HepG2 (cell line): Measurements from ENCODE around the gene TSGA10IP. TPM values are rescaled to one million over a fixed set of nuclear protein-coding genes. Genes with fewer than 3 reads are reported as not detected.

Source experiments
- CAMTA2 ChIP-seq: sonication (generic); formaldehyde crosslinking; IDR thresholded peaks from 2 replicates; pipeline ENCODE4 v1.4.0; 2020; ENCODE audit warnings: mild to moderate bottlenecking, missing genetic modification reagents, borderline replicate concordance
- CEBPG ChIP-seq: IDR thresholded peaks from 2 replicates; pipeline ENCODE4 v1.6.1; 2016
- DMAP1 ChIP-seq: IDR thresholded peaks from 2 replicates; pipeline ENCODE4 v1.6.1; 2016
- NONO ChIP-seq, 2 experiments: fragments of 450-650 bp in 1 of 2; sonication (generic) in 1 of 2; formaldehyde crosslinking in 1 of 2; IDR thresholded peaks in 1 of 2; conservative IDR thresholded peaks in 1 of 2; 2 replicates each; pipeline versions ENCODE4 v1.6.1 to v1.8.0; 2017 to 2022; ENCODE audit warnings: mild to moderate bottlenecking in 1 of 2, missing genetic modification reagents in 1 of 2, moderate library complexity in 1 of 2
- SP1 ChIP-seq, 2 experiments: fragments of 450-650 bp in 1 of 2; sonication (generic) in 1 of 2; formaldehyde crosslinking in 1 of 2; IDR thresholded peaks; 2 replicates each; pipeline versions ENCODE4 v1.4.0 to v1.6.1; 2016 to 2020; ENCODE audit warnings: missing genetic modification reagents in 1 of 2
- ZFP37 ChIP-seq: sonication (generic); formaldehyde crosslinking; IDR thresholded peaks from 2 replicates; pipeline ENCODE4 v1.4.0; 2020; ENCODE audit warnings: missing genetic modification reagents, borderline replicate concordance
- ZFX ChIP-seq: sonication (generic); formaldehyde crosslinking; IDR thresholded peaks from 2 replicates; pipeline ENCODE4 v1.4.0; 2020; ENCODE audit warnings: mild to moderate bottlenecking, low read depth, missing genetic modification reagents, moderate library complexity
- ZFYVE20 ChIP-seq: sonication (generic); formaldehyde crosslinking; IDR thresholded peaks from 2 replicates; pipeline ENCODE4 v1.8.0; 2023; ENCODE audit warnings: low read depth, mild to moderate bottlenecking, moderate library complexity, missing genetic modification reagents, borderline replicate concordance
- ZNF367 ChIP-seq: sonication (generic); formaldehyde crosslinking; IDR thresholded peaks from 2 replicates; pipeline ENCODE4 v1.4.0; 2020; ENCODE audit warnings: missing genetic modification reagents, borderline replicate concordance
- polyA plus RNA-seq, 8 experiments: library from polyadenylated mRNA; depleted of rRNA in 3 of 8; stranded (reverse) in 7 of 8; unstranded in 1 of 8; fragments of >200 nt; fragmentation: Illumina TruSeq in 4 of 8; extraction: Trizol in 4 of 8; gene quantifications; 2 replicates each; pipeline versions ENCODE4 v1.2.1 to v1.2.3, GENCODE V29; 2011 to 2016; ENCODE audit warnings: low read depth in 4 of 8, missing spikeins in 1 of 8, mixed read lengths in 1 of 8; ENCODE audit not compliant: insufficient read depth in 1 of 8
- total RNA-seq, 5 experiments: library from RNA; depleted of rRNA; stranded (reverse); fragments of >200 nt; fragmentation: Illumina TruSeq; extraction: Trizol; gene quantifications; 2 replicates each; pipeline ENCODE4 v1.2.3, GENCODE V29; 2016; ENCODE audit warnings: low read depth in 1 of 5
- TF ChIP-seq, protein P1 (sequence below), 2 experiments: IDR thresholded peaks; 2 replicates each; pipeline ENCODE4 v1.6.1; 2011 to 2012; ENCODE audit warnings: low read length in 2 of 2, borderline replicate concordance in 1 of 2, low read depth in 1 of 2, mild to moderate bottlenecking in 1 of 2, moderate library complexity in 1 of 2
- TF ChIP-seq, protein P2 (sequence below): sonication (generic); formaldehyde crosslinking; IDR thresholded peaks from 2 replicates; pipeline ENCODE4 v1.4.0; 2020; ENCODE audit warnings: missing genetic modification reagents
- TF ChIP-seq, protein P3 (sequence below): IDR thresholded peaks from 2 replicates; pipeline ENCODE4 v1.6.1; 2016; ENCODE audit warnings: low read depth
- TF ChIP-seq, protein P4 (sequence below): sonication (generic); formaldehyde crosslinking; IDR thresholded peaks from 2 replicates; pipeline ENCODE4 v1.4.0; 2020; ENCODE audit warnings: mild to moderate bottlenecking, missing genetic modification reagents

The TSGA10IP gene
- total and polyA plus RNA-seq, 2 of the 13 experiments (the other 11 are each of a cell fraction or from before 2014, with no cell fraction given) = not detected

DNA sequence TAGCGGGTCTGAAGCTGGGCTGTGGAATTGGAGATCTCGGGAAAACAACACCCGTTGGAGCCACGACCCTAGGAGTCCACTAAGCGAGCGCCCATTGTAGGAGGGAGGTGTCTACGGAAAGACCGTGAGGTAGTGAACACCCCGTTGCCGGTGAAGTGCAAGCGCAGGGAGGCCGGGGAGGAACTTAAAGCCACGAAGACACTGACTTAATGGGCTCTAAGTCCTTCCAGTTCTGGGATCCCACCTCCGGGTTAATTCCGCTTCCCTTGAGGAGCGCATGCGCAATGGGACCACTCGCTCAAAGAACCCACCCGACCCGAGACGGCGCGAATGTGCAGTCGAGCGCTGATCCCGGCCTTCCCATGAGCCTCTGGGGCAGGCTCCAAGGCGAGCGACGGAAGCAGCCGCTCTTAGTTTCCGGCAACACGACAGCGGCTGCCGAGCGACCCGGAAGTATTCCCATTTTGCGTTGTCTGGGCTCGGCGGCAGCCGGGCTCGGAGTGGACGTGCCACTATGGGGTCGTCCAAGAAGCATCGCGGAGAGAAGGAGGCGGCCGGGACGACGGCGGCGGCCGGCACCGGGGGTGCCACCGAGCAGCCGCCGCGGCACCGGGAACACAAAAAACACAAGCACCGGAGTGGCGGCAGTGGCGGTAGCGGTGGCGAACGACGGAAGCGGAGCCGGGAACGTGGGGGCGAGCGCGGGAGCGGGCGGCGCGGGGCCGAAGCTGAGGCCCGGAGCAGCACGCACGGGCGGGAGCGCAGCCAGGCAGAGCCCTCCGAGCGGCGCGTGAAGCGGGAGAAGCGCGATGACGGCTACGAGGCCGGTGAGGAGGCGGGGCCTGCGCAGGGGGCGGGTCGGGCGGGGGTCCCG, 16.2 kb downstream of the TSGA10IP start, which contains the start of gene SART1 (continued):
- TF ChIP-seq, protein P1, sequence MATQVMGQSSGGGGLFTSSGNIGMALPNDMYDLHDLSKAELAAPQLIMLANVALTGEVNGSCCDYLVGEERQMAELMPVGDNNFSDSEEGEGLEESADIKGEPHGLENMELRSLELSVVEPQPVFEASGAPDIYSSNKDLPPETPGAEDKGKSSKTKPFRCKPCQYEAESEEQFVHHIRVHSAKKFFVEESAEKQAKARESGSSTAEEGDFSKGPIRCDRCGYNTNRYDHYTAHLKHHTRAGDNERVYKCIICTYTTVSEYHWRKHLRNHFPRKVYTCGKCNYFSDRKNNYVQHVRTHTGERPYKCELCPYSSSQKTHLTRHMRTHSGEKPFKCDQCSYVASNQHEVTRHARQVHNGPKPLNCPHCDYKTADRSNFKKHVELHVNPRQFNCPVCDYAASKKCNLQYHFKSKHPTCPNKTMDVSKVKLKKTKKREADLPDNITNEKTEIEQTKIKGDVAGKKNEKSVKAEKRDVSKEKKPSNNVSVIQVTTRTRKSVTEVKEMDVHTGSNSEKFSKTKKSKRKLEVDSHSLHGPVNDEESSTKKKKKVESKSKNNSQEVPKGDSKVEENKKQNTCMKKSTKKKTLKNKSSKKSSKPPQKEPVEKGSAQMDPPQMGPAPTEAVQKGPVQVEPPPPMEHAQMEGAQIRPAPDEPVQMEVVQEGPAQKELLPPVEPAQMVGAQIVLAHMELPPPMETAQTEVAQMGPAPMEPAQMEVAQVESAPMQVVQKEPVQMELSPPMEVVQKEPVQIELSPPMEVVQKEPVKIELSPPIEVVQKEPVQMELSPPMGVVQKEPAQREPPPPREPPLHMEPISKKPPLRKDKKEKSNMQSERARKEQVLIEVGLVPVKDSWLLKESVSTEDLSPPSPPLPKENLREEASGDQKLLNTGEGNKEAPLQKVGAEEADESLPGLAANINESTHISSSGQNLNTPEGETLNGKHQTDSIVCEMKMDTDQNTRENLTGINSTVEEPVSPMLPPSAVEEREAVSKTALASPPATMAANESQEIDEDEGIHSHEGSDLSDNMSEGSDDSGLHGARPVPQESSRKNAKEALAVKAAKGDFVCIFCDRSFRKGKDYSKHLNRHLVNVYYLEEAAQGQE (IDR thresholded peaks at IDR 0.05; ENCODE audit: borderline replicate concordance in 1 of 2, low read depth in 1 of 2, low read length in 2 of 2) = peak in 1 of 2 experiments; percentile 69; a peak in 1 of 4 replicates
- TF ChIP-seq, protein P2, sequence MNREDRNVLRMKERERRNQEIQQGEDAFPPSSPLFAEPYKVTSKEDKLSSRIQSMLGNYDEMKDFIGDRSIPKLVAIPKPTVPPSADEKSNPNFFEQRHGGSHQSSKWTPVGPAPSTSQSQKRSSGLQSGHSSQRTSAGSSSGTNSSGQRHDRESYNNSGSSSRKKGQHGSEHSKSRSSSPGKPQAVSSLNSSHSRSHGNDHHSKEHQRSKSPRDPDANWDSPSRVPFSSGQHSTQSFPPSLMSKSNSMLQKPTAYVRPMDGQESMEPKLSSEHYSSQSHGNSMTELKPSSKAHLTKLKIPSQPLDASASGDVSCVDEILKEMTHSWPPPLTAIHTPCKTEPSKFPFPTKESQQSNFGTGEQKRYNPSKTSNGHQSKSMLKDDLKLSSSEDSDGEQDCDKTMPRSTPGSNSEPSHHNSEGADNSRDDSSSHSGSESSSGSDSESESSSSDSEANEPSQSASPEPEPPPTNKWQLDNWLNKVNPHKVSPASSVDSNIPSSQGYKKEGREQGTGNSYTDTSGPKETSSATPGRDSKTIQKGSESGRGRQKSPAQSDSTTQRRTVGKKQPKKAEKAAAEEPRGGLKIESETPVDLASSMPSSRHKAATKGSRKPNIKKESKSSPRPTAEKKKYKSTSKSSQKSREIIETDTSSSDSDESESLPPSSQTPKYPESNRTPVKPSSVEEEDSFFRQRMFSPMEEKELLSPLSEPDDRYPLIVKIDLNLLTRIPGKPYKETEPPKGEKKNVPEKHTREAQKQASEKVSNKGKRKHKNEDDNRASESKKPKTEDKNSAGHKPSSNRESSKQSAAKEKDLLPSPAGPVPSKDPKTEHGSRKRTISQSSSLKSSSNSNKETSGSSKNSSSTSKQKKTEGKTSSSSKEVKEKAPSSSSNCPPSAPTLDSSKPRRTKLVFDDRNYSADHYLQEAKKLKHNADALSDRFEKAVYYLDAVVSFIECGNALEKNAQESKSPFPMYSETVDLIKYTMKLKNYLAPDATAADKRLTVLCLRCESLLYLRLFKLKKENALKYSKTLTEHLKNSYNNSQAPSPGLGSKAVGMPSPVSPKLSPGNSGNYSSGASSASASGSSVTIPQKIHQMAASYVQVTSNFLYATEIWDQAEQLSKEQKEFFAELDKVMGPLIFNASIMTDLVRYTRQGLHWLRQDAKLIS = no peak
- TF ChIP-seq CEBPG (CRISPR knock-in tag) (peak; percentile 30; the same call in 1 of the 2 replicates), NONO (IDR thresholded peaks at IDR 0.05) (no peak), NONO (CRISPR knock-in tag; conservative IDR thresholded peaks at IDR 0.05) (peak; percentile 92), CAMTA2 (0 out of 2 replicates have a peak, but pooled peaks have one; percentile 74), ZFP37 (CRISPR knock-in tag) (no peak), DMAP1 (CRISPR knock-in tag) (peak; percentile 62; the same call in 1 of the 2 replicates), SP1 (IDR thresholded peaks at IDR 0.05) (no peak), SP1 (CRISPR knock-in tag; IDR thresholded peaks at IDR 0.05) (no peak; the same call in 1 of the 2 replicates), ZFYVE20 (no peak), ZFX (CRISPR knock-in tag) (peak; percentile 95), ZNF367 (CRISPR knock-in tag) (no peak)
- TF ChIP-seq, protein P3, sequence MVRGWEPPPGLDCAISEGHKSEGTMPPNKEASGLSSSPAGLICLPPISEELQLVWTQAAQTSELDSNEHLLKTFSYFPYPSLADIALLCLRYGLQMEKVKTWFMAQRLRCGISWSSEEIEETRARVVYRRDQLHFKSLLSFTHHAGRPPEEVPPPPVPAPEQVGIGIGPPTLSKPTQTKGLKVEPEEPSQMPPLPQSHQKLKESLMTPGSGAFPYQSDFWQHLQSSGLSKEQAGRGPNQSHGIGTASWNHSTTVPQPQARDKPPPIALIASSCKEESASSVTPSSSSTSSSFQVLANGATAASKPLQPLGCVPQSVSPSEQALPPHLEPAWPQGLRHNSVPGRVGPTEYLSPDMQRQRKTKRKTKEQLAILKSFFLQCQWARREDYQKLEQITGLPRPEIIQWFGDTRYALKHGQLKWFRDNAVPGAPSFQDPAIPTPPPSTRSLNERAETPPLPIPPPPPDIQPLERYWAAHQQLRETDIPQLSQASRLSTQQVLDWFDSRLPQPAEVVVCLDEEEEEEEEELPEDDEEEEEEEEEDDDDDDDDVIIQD (CRISPR knock-in tag) = 0 out of 2 replicates have a peak, but pooled peaks have one; percentile 18
- TF ChIP-seq, protein P4, sequence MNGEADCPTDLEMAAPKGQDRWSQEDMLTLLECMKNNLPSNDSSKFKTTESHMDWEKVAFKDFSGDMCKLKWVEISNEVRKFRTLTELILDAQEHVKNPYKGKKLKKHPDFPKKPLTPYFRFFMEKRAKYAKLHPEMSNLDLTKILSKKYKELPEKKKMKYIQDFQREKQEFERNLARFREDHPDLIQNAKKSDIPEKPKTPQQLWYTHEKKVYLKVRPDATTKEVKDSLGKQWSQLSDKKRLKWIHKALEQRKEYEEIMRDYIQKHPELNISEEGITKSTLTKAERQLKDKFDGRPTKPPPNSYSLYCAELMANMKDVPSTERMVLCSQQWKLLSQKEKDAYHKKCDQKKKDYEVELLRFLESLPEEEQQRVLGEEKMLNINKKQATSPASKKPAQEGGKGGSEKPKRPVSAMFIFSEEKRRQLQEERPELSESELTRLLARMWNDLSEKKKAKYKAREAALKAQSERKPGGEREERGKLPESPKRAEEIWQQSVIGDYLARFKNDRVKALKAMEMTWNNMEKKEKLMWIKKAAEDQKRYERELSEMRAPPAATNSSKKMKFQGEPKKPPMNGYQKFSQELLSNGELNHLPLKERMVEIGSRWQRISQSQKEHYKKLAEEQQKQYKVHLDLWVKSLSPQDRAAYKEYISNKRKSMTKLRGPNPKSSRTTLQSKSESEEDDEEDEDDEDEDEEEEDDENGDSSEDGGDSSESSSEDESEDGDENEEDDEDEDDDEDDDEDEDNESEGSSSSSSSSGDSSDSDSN (CRISPR knock-in tag) = peak; percentile 64; the same call in 1 of the 2 replicates
